ENCODE results near the gene TBX18. TPM values are rescaled to one million over a fixed set of nuclear protein-coding genes. Genes with fewer than 3 reads are reported as not detected.

The TBX18 gene
- total RNA-seq, 1 experiment from 2014 or later, result not detected

- Histone ChIP-seq H3K14ac (ENCODE audit: insufficient read depth, low read length) (no peak overlapping the region), H4K91ac (ENCODE audit: insufficient read length, low read depth, low read length) (no peak overlapping the region), H3K79me1 (ENCODE audit: insufficient read depth, low read depth, low read length, poor library complexity, severe bottlenecking) (no peaks in the 10 kb centered on the region), H3K56ac (ENCODE audit: insufficient read length, low read depth, low read length) (no peak overlapping the region), H3K18ac (ENCODE audit: insufficient read length, low read depth, low read length) (no peak overlapping the region), H3K4me1 (ENCODE audit: insufficient read depth, low read length) (no peaks in the 10 kb centered on the region), H3K27ac (ENCODE audit: insufficient read length, low read depth, low read length) (no peak overlapping the region), H4K20me1 (ENCODE audit: control insufficient read depth, insufficient read depth, insufficient read length) (no peaks in the 10 kb centered on the region), H4K5ac (ENCODE audit: insufficient read length, low read depth, low read length) (no peak overlapping the region), H3K27me3 (ENCODE audit: insufficient read depth, low read length) (no peaks in the 10 kb centered on the region), H3K23ac (ENCODE audit: insufficient read length, low read depth, low read length) (no peak overlapping the region), H2BK20ac (ENCODE audit: low read depth, low read length, poor library complexity, severe bottlenecking) (no peak overlapping the region), H3K79me2 (ENCODE audit: insufficient read depth, low read length) (no peaks in the 10 kb centered on the region), H3K4me2 (ENCODE audit: insufficient read depth, insufficient read length, low read length) (no peak overlapping the region), H4K8ac (replicated peaks; ENCODE audit: insufficient read length, low read depth, low read length) (no peak overlapping the region), H3K4ac (ENCODE audit: low read depth, low read length) (no peak overlapping the region), H2BK12ac (ENCODE audit: insufficient read length, low read depth, low read length) (no peak overlapping the region), H3K23me2 (ENCODE audit: insufficient read length, low read depth, low read length, poor library complexity, severe bottlenecking) (no peaks in the 10 kb centered on the region), H3K9ac (ENCODE audit: extremely low read depth, insufficient read length, low read length) (no peak overlapping the region), H2AFZ (ENCODE audit: low read length) (no peak overlapping the region), H2BK120ac (ENCODE audit: low read depth, low read length, poor library complexity, severe bottlenecking) (no peak overlapping the region), H3T11ph (ENCODE audit: low read length) (no peak overlapping the region), H2AK5ac (ENCODE audit: insufficient read length, low read length) (no peak overlapping the region), H2BK15ac (ENCODE audit: low read depth, low read length) (no peak overlapping the region), H2BK5ac (ENCODE audit: insufficient read length, low read length) (no peak overlapping the region), H3K9me3 (ENCODE audit: control insufficient read depth, low read depth, low read length) (no peaks in the 10 kb centered on the region)
- Mint-ChIP-seq H3K27ac (no peak overlapping the region; a peak in 1 of 7 replicates), H3K36me3 (ENCODE audit: insufficient read depth in 1 of 3, low read depth in 3 of 3) (no peaks in the 10 kb centered on the region), H3K4me3 (no peak overlapping the region), H3K9me3 (no peaks in the 10 kb centered on the region), H3K27me3 (ENCODE audit: low read depth) (no peaks in the 10 kb centered on the region), H3K4me1 (peaks cover 0 to 4% of the 10 kb centered on the region in 2 experiments; a peak in 1 of 4 replicates)
- no peak for TF ChIP-seq CTCF (conservative IDR thresholded peaks at IDR 0.05)
- WGBS (ENCODE audit: extremely low coverage, insufficient read length, low lambda C conversion rate), result no CpG with 5 or more reads among the region's 2 CpGs
- DNase-seq, result no peak
These were observed 45.2 kb downstream of the TBX18 start for GRCh38 chr6:84719152-84719551.

All from H9 (cell line).